GM19455 (cell line): ENCODE results near the gene RNASEH2B.
A peak's percentile ranks its signal among the peaks of the same experiment; 100 is the strongest.

Experiments used
- ATAC-seq: cut with Tn5 transposase; IDR thresholded peaks from one replicate; pipeline ENCODE4 v1.9.1; 2021; ENCODE audit not compliant: unreplicated experiment

Gene RNASEH2B

DNA sequence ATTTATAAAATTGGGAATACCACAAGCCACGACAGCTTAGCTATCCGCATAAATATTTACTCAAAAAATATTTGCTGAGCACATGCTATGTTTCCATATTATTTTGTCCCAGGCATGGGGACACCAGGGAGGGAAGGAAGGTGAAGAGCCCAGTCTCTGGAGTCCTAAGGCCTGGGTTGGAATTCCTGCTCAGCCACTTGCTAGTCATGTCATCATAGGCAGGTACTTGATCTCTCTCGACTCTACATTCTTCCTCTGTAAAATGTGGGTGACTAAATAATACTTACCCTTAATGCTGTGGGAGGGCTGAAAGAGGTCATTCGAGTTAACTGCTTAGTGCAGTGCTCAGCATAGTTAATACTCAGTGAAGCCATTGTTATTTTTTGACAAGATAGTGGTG lies 4.3 kb upstream of the RNASEH2B start:
- ATAC-seq: no peak

GRCh38 chr13:50907781-50908180 lies 1.8 kb upstream of the RNASEH2B start:
- ATAC-seq: no peak

DNA sequence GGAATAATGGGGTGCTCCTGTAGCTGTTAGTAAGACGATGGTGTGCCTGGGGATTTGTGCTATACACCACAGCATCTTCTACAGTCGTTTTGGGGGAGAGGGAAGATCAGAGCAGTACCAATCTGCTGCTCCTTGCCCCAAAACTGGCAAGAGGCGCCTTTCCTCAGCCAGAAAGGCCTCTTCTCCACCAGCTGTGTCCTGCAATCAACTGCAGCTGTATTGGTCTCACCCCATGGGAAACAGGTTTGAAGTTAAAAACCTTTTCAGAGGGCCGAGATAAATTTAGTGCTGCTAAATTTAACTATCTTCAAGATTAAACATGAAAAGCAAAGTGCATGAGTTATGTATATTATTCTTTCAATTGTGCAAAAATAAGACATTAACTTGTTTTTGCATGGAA lies 1.2 kb upstream of the RNASEH2B start:
- ATAC-seq: no peak

DNA sequence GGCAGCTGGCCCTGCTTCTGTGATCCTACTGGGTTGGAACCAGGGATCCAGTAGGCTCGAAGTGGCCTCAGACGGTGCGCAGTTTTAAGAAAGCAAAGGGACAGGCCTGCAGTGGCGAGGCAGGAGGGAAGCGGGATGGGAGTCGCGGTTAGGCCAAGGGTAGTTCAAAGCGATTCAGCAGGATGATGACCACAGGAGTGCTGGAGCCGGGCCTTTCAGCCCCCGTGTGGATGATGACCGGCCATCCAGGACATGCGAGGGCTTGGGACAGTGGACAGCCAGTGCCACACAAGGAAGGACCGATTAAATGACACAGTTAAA lies 854 bp downstream of the RNASEH2B start:
- ATAC-seq: no peak

DNA sequence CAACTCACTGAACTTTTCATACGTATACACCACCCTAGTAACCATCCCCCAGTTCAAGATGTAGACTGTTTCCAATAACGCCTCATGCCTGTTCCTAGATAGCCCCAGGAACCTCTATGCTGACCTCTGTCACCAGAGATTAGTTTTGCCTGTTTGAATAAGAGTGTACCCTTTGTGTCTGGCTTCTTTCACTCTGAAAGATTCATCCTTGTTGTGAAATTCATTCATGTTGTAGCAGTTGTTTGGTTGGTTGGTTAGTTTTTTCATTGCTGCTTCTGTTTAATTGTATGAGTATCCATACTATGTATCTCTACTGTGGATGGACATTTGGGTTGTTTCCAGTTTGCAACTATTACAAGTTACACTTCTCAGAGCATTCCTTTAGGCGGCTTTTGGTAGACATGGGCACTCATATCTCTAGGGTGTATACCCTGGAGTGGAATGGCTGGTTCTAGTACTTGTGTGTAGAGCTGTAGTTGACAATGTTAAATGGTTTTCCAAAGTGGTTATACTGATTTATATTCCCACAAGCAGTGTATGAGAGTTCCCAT lies 1.6 kb downstream of the RNASEH2B start:
- no peak for ATAC-seq

- ATAC-seq: peak; percentile 53
These were observed 2.6 kb downstream of the RNASEH2B start for GRCh38 chr13:50911937-50912795.

DNA sequence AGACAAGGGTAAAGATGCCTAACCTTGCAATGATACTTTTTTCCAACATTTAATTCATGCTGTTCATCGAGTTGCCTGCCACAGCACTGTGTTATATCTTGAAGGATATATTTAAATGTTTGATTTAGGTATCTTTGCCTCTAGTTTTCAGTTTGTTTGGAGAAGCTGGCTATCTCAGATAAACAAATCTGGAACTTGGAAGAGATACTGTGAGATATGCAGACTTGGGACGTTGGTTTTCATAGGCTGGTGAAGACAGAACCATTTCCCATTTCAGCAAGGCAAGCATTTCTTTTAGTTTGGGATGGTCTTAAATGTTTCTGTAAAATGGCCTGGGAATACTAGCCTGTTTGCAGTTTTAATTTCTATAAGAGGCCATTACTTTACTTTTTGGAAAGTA lies 3.3 kb downstream of the RNASEH2B start:
- no peak for ATAC-seq

- ATAC-seq: no peak
These were observed 4.6 kb downstream of the RNASEH2B start for GRCh38 chr13:50914176-50914700.

GRCh38 chr13:50914848-50915247 lies 5.3 kb downstream of the RNASEH2B start:
- no peak for ATAC-seq

- ATAC-seq: no peak
These were observed 6.0 kb downstream of the RNASEH2B start for GRCh38 chr13:50915565-50915964.

DNA sequence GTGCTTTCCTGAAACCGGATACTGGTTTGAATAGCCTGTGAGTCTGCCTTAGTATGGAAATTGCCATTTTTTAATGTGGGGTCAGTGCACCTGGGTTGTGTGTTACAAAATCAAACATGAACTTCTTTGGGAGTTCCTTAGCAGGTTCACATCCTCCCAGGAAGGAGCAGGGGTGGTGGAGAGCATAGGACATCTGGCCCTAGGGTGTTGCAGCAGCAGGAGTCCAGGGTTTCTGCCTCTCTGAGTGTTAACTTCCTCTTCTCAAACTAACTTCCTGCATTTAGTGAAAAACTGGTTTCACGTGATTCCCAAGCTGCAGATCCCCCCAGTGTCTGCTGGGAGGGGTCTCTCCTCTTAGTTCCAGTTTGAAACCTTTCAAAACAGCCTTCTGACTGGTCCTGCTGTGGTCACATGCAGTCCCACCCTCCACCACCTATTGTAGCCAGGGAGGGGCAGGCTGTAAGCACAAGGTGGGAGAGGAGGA lies 7.2 kb downstream of the RNASEH2B start:
- no peak for ATAC-seq

GRCh38 chr13:50917572-50917971 lies 8.0 kb downstream of the RNASEH2B start:
- ATAC-seq: no peak

DNA sequence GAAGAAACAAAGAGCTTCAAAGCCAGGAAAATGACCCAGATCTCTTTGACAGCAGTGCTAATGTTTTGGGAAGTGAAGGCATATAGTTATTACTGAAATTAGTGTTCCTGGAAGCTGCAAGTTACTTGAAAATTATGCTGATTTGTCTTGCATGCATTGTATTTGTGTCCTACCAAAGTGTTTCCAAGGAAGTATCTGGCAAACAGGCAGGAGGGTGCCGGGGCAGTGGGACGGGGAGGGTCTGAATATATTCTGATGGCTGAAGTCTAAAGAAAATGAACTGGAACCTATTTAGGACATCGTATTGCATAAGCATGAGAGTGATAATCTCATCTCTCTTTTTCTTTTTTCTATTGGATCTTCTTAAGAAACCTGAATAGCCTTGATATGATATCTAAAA lies 9.0 kb downstream of the RNASEH2B start:
- no peak for ATAC-seq

- no peak for ATAC-seq
These were observed 9.7 kb downstream of the RNASEH2B start for GRCh38 chr13:50919277-50919676.

DNA sequence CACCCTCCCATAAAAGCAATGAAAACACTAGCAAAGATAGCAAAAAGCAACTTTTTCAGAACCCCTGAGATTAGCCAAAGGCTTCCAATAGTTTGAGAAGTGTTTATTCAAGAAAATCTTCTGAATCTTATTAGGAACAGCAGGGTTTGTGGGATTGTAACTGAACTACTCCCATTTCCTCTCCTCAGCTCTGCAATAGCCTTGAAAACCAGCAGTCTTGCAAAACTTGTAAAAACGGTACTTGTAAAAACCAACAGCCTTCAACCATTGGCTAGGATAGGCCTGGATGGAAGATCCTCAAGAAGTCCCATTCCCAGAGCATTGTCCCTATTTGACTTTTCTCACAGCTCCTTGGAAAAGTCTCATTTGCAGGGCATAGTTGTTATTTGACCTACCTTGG lies 12.1 kb downstream of the RNASEH2B start:
- ATAC-seq: no peak

GRCh38 chr13:50923272-50923671 lies 13.7 kb downstream of the RNASEH2B start:
- no peak for ATAC-seq

DNA sequence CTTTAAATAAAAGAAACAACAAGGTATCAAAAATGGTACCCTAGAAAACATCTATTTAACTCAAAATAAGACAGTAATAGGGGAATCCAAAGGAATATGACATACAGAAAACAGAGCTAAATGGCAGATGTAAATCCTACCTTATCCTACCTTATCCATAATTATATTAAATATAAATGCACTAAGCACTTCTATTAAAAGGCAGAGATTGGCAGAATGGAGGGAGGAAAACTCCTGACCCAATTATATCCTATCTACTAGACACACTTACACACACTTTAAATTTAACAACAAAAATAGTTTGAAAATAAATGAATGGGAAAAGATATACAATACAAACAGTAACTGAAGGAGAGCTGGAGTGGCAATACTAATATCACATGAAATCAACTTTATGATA lies 14.4 kb downstream of the RNASEH2B start:
- no peak for ATAC-seq

DNA sequence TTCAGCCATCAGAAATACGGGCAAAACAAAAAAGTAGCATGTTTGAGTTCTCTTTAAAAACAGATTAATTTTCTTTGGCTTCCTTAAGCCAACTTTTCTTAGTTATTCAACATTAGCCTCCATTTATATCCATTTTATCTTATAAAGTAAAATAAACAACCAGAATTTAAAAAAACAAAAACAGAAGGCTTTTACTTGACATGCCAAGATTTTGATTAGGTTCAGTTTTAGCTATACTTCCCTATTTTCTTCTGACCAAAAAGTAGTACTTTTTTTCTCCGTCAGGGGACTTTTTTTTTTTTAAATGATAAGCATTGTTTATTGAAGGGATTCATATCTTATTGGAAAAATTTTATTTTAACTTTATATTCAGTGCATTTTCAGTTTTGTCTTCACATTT lies 18.1 kb downstream of the RNASEH2B start:
- no peak for ATAC-seq

GRCh38 chr13:50928102-50928501 lies 18.5 kb downstream of the RNASEH2B start:
- ATAC-seq: no peak

DNA sequence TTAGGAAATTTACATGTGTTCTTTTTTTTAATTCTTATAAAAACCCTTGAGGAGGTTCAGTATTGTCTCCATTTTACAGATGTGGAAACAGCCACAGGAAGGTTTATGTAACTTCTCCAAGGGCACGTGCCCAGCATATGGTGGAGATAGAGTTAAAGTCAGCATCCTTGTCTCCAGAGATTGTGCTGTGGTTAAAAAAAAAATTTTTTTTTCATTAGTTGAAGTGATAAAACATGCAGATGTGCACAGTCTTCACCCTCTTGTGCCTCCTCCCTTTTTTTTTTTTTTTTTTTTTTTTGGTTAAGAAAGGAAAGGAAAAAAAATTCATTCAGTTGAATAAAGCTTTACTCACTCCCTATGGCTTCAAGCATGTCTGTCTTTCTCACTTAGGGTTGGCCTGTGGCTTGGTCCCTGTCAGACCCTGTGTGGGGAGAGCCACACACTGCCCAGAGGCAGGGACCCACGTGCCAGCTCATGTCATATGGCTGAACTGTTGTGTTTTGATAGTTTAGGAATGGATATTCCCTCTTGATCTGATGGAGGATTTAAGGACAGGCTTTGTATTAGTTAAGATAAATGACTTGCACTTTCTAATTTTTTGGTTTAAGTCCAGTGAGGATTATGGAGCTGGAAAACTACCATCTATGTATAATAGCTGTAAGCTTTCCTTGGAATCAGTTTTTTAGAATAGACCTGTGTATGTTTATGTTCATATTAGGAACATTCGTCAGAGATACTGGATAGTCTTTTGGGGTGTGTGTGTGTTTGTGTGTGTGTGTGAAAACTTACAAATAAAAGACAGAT lies 19.3 kb downstream of the RNASEH2B start:
- ATAC-seq: no peak

DNA sequence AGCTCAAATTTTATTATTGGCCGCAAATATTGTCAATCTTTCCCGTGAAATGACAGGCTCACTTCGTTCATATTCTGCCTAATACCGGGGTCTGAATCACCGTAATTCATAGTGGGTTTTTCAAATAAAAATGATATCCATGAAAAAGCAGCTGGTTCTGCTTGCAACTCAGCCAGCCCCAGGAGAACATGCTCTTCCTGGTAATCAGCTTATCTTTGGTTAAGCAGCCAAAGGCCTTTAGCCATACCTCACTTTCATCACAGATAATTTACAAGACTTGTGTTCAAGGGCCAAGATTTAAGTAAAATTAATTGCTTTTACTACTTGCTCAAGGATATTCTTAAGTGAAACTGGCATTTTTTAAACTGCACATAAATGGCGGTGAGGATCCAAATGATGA lies 22.5 kb downstream of the RNASEH2B start:
- no peak for ATAC-seq
